Liver (tissue), 9 donors: Measurements from ENCODE around the gene COX18. TPM values are rescaled to one million over a fixed set of nuclear protein-coding genes. Genes with fewer than 3 reads are reported as not detected.

Source experiments
- DNase-seq: peaks from one replicate; pipeline ENCODE4 v3.0.0-alpha.2; 2017; ENCODE audit warnings: low spot score
- H3K27ac ChIP-seq, 2 donors: one replicate each; pipeline ENCODE4 v1.7.0; 2013; ENCODE audit warnings: inconsistent platforms in 2 of 2, low read length in 2 of 2, control low read depth in 1 of 2, low read depth in 1 of 2, mild to moderate bottlenecking in 1 of 2
- H3K27me3 ChIP-seq, 4 donors: one replicate each; pipeline versions ENCODE4 v1.6.1 to v1.7.0; 2013; ENCODE audit warnings: low read length in 3 of 4, inconsistent platforms in 1 of 4, mild to moderate bottlenecking in 1 of 4, moderate library complexity in 1 of 4; ENCODE audit not compliant: control insufficient read depth in 4 of 4, insufficient read depth in 4 of 4
- H3K36me3 ChIP-seq, 4 donors: one replicate each; pipeline versions ENCODE4 v1.6.1 to v1.7.0; 2013; ENCODE audit warnings: low read length in 3 of 4, mild to moderate bottlenecking in 3 of 4, low read depth in 1 of 4, moderate library complexity in 1 of 4; ENCODE audit not compliant: control insufficient read depth in 4 of 4, insufficient read depth in 3 of 4
- H3K4me1 ChIP-seq, 4 donors: one replicate each; pipeline versions ENCODE4 v1.6.1 to v1.7.0; 2013; ENCODE audit warnings: low read length in 3 of 4, mild to moderate bottlenecking in 3 of 4, moderate library complexity in 1 of 4; ENCODE audit not compliant: control insufficient read depth in 4 of 4, insufficient read depth in 4 of 4
- H3K4me3 ChIP-seq, 3 donors: one replicate each; pipeline versions ENCODE4 v1.6.1 to v1.7.0; 2013; ENCODE audit warnings: low read length in 3 of 3, control low read depth in 1 of 3, low read depth in 1 of 3, mild to moderate bottlenecking in 1 of 3
- H3K9ac ChIP-seq, 2 donors: one replicate each; pipeline ENCODE4 v1.7.0; 2013; ENCODE audit warnings: low read length in 2 of 2, mild to moderate bottlenecking in 2 of 2, moderate library complexity in 2 of 2, control low read depth in 1 of 2, low read depth in 1 of 2
- H3K9me3 ChIP-seq, 4 donors: one replicate each; pipeline versions ENCODE4 v1.6.1 to v1.7.0; 2013; ENCODE audit warnings: low read length in 3 of 4; ENCODE audit not compliant: control insufficient read depth in 4 of 4
- ATF3 ChIP-seq: IDR thresholded peaks from 2 replicates; pipeline ENCODE4 v1.6.1; 2016; ENCODE audit warnings: antibody characterized with exemption
- CTCF ChIP-seq: fragments of 150-350 bp; IDR thresholded peaks from 2 replicates; pipeline ENCODE4 v1.5.1; 2017; ENCODE audit warnings: improper control_type of control experiment, low read depth, low read length; ENCODE audit not compliant: missing input control
- EGR1 ChIP-seq, 2 donors: IDR thresholded peaks; 2 replicates each; pipeline ENCODE4 v1.6.1; 2016 to 2018; ENCODE audit warnings: antibody characterized with exemption in 2 of 2, low read depth in 2 of 2
- FOXA1 ChIP-seq: IDR thresholded peaks from 2 replicates; pipeline ENCODE4 v1.6.1; 2016; ENCODE audit warnings: antibody characterized with exemption
- FOXA2 ChIP-seq: IDR thresholded peaks from 2 replicates; pipeline ENCODE4 v1.6.1; 2016; ENCODE audit warnings: antibody characterized with exemption
- GABPA ChIP-seq, 2 donors: IDR thresholded peaks in 1 of 2; conservative IDR thresholded peaks in 1 of 2; 2 replicates each; pipeline ENCODE4 v1.6.1; 2016; ENCODE audit warnings: antibody characterized with exemption in 2 of 2, mild to moderate bottlenecking in 1 of 2, moderate library complexity in 1 of 2
- HNF4A ChIP-seq, 2 donors: conservative IDR thresholded peaks; 2 replicates each; pipeline ENCODE4 v1.6.1; 2016; ENCODE audit warnings: antibody characterized with exemption in 2 of 2, mild to moderate bottlenecking in 2 of 2
- HNF4G ChIP-seq: IDR thresholded peaks from 2 replicates; pipeline ENCODE4 v1.6.1; 2016; ENCODE audit warnings: antibody characterized with exemption
- JUND ChIP-seq, 2 donors: IDR thresholded peaks; 2 replicates each; pipeline ENCODE4 v1.6.1; 2016; ENCODE audit warnings: antibody characterized with exemption in 2 of 2
- MAX ChIP-seq: IDR thresholded peaks from 2 replicates; pipeline ENCODE4 v1.6.1; 2016; ENCODE audit warnings: antibody characterized with exemption
- NR2F2 ChIP-seq: IDR thresholded peaks from 2 replicates; pipeline ENCODE4 v1.6.1; 2016; ENCODE audit warnings: antibody characterized with exemption
- RAD21 ChIP-seq, 2 donors: IDR thresholded peaks; 2 replicates each; pipeline ENCODE4 v1.6.1; 2016; ENCODE audit warnings: antibody characterized with exemption in 2 of 2, mild to moderate bottlenecking in 2 of 2
- REST ChIP-seq: IDR thresholded peaks from 2 replicates; pipeline ENCODE4 v1.6.1; 2016; ENCODE audit warnings: antibody characterized with exemption, mild to moderate bottlenecking
- RXRA ChIP-seq, 2 donors: IDR thresholded peaks; 2 replicates each; pipeline ENCODE4 v1.6.1; 2017 to 2018; ENCODE audit warnings: antibody characterized with exemption in 2 of 2, mild to moderate bottlenecking in 1 of 2
- SP1 ChIP-seq: IDR thresholded peaks from 2 replicates; pipeline ENCODE4 v1.6.1; 2018; ENCODE audit warnings: antibody characterized with exemption, mild to moderate bottlenecking
- TAF1 ChIP-seq: conservative IDR thresholded peaks from 2 replicates; pipeline ENCODE4 v1.6.1; 2016; ENCODE audit warnings: antibody characterized with exemption, mild to moderate bottlenecking
- YY1 ChIP-seq: IDR thresholded peaks from 2 replicates; pipeline ENCODE4 v1.6.1; 2016; ENCODE audit warnings: antibody characterized with exemption, mild to moderate bottlenecking
- ZBTB33 ChIP-seq: IDR thresholded peaks from 2 replicates; pipeline ENCODE4 v1.6.1; 2016; ENCODE audit warnings: antibody characterized with exemption
- WGBS: extraction: QIAGEN DNeasy Blood & Tissue Kit; methylation state at CpG from one replicate; pipeline ENCODE4 v1.1.7; 2013; 5-methylcytosine and 5-hydroxymethylcytosine counted together
- polyA plus RNA-seq, 2 donors: library from polyadenylated mRNA; stranded (reverse) in 1 of 2; unstranded in 1 of 2; fragments of 200-250 nt in 1 of 2; fragments of >200 nt in 1 of 2; fragmentation: Nextera tagmentation in 1 of 2; extraction: Ambion mirVana in 1 of 2; gene quantifications; one replicate each; pipeline versions ENCODE4 v1.2.1 to v1.2.3, GENCODE V29; 2013 to 2015
- total RNA-seq, 2 donors: library from RNA; depleted of rRNA; stranded (reverse); fragments of >200 nt; gene quantifications; one replicate each; pipeline ENCODE4 v1.2.3, GENCODE V29; 2014
- donor health status: healthy.
- donor health status: healthy.
- donor health status: healthy.
- donor health status: healthy.
- donor health status: healthy.

Gene COX18
- total and polyA plus RNA-seq, 4 donors: 6.2 to 27.3 (median 18.4) TPM

GRCh38 chr4:73028621-73029020 is 40.9 kb downstream of the COX18 start:
- Histone ChIP-seq H3K9me3 (peaks cover 0 to 2% (median 0%) of the 10 kb centered on the region in 4 donors), H3K4me3 (no peak overlapping the region), H3K27me3 (no peaks in the 10 kb centered on the region), H3K4me1 (no peaks in the 10 kb centered on the region), H3K36me3 (no peaks in the 10 kb centered on the region), H3K27ac (no peak overlapping the region), H3K9ac (no peak overlapping the region)
- WGBS: 65% methylated on average over 5 of the region's 5 CpGs
- no peak for DNase-seq
- TF ChIP-seq TAF1 (no peak), FOXA1 (no peak), MAX (no peak), FOXA2 (no peak), HNF4G (no peak), GABPA (IDR thresholded peaks at IDR 0.05 in 1 of 2, conservative IDR thresholded peaks at IDR 0.05 in 1 of 2) (no peak), SP1 (no peak), ZBTB33 (no peak), RAD21 (IDR thresholded peaks at IDR 0.05) (no peak), JUND (IDR thresholded peaks at IDR 0.05) (no peak), REST (no peak), NR2F2 (no peak), ATF3 (no peak), HNF4A (conservative IDR thresholded peaks at IDR 0.05) (no peak), YY1 (no peak), CTCF (no peak), RXRA (IDR thresholded peaks at IDR 0.05) (no peak)

GRCh38 chr4:73021634-73022033 is 47.9 kb downstream of the COX18 start:
- DNase-seq: no peak

More at GRCh38 chr4:73021634-73022033, 47.9 kb downstream of the COX18 start:
- Histone ChIP-seq H3K36me3 (no peaks in the 10 kb centered on the region), H3K9me3 (no peaks in the 10 kb centered on the region), H3K27me3 (no peaks in the 10 kb centered on the region), H3K4me3 (no peak overlapping the region), H3K27ac (no peak overlapping the region), H3K9ac (no peak overlapping the region), H3K4me1 (no peaks in the 10 kb centered on the region)
- TF ChIP-seq MAX (no peak), ATF3 (no peak), EGR1 (IDR thresholded peaks at IDR 0.05; ENCODE audit: low read depth in 2 of 2) (no peak), RAD21 (IDR thresholded peaks at IDR 0.05) (peak; percentile 72 to 74), NR2F2 (no peak), CTCF (peak; percentile 26), JUND (IDR thresholded peaks at IDR 0.05) (no peak), YY1 (no peak)
- WGBS: 31% methylated on average over 1 of the region's 1 CpG
